HG03060 (cell line): ENCODE data around the gene CCDC141.

Experiments
- ATAC-seq: cut with Tn5 transposase; IDR thresholded peaks from one replicate; pipeline ENCODE4 v1.9.1; 2021; ENCODE audit warnings: low read depth, moderate number of reproducible peaks; ENCODE audit not compliant: unreplicated experiment

The CCDC141 gene

DNA sequence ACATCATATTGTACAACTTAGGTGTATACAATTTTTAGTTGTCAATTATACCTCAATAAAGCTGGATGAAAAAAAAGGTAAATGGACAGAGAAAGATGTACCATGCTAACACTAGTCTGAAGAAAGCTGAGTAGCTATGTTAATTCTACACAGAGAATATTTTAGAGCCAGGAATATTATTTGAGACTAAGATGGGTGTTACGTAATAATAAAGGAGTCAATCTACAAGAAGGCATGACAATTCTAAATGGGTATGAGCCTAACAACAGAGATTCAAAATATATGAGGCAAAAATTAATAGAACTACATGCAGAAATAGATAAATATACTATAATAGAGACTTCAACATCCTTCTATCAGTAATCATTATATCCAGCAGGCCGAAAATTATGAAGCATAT, 69.1 kb downstream of the CCDC141 start:
- no peak for ATAC-seq

DNA sequence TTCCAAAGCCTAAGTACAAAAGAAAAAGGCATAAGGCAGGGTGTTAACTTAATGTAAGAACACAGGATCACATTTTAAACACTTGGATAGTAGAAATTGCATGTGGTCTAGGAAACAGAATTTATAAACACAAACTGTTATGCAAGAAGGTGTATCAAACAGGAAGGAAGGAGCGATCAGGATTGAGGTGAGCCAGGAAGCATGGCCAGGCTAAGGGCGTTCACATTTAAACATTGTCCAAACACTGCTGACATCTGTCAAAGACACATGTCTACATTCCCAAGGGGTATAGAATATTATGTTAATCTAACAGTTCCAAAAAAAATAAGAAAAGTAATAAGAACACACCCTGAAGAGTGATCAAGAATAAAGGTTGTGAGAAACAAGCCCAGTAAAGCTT, 71.3 kb downstream of the CCDC141 start:
- ATAC-seq, result no peak

DNA sequence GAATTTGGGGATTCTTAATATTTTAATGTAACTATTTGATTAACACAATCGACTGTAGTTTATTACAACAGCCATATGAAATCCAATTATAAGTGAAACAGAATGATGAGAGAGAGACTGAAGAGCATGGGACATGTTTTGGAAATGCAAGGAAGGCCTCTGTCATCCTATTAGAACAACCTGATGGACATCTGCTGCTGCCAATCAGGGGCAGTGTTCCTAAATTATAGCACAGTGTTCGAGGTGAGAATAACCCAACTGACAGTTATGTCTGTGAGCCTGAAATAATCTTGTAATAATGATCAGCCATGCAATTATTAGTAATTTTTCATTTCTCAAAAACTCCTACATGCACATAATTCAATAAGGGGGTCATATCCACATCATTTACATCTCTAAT, 73.6 kb downstream of the CCDC141 start:
- no peak for ATAC-seq

DNA sequence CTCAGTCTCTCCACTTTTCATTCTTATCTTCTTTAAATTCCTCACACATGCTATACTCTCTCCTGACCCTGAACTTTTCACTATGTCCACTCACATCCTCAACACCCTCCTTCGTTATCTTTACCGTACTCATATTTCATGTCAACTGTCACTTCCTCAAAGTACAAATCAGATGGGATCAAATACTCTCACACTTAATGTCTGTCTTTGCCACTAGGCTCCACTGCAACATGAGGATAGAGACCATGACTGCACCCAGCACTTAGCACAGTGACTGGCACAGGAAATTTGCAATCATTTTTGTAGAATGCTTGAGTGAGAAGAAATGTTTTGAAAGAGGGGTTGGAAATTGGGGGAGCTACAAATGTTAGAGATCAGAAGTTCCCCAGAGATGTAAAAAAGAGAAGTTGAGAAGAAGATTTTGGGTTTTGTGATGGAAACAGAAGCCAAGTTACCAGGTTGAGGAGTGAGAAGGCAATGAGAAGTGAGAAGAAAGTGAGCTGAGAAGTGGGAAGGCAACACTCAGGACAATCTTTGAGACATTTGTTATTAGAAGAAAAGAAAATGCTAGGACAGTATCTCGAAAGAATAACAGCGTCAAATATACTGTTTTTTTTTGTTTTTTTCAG, 87.0 kb downstream of the CCDC141 start:
- ATAC-seq, result no peak

DNA sequence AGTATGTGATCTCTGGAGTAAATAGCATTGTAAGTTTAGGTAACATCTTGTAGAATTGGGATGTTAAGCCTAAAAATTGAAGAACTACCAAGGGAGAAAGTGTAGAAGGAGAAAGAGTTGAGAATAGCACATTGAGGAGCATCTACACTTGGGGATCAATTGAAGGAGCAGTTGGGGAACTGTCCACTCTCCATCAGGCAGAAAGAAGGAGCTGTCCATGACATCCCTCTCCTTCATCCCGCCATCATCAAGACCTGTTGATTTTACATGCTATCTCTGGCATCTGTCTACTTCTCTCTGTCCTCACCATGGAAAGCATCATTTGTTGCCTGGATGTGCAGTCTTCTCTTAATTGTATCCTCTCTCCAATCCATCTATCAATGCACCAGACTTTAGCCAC, 87.8 kb downstream of the CCDC141 start:
- no peak for ATAC-seq

DNA sequence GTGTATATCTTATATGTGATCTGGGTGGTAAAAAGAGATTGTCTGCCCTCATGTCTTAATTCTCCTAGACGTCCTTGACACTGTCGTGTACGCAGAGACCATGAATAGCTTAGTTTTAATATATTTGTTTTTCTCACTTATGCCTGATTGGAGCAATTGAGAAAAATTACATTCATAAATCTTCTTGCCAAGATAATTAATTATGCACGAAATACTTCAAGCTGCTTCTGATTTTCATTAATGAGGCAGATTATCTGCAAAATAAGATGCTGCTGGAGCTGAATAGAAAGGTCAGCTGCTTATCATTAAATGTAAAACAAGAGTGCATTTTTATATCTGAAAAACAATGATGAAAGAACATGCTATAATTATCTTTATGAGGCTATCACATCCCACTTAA, 95.9 kb downstream of the CCDC141 start:
- no peak for ATAC-seq

DNA sequence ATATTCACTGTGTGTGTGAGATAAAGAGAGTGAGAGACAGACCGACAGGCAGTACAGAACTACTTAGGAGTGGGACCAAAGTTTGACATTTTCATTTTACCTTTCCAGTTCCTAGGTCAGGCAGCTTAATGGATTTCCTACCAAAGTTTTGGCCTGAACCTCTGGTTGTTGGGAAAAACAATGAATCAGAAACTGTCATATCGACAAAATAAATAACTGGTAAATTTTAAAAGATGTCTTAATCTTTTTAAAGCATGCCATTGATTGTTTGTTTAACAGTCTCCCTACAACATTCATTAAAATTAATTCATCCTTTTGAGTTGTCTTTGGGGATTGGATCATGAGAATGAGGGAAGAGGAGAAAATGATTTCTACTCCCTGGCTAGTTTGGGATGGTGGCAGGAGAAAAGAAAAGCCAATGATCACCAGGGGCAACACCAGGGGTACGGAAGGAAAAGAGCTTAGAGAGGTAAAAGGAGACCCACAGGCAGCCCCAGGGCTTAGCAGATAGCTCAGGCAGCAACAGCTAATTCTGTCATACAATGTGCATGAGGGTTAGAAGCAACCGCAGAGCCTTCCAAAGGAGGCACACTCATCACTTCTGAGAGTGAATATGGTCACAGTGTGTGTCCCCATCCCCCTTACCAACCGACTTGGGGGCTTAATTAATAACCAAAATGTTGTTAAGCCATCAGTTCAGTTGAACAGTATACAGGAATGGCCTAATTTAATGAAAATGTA, 98.5 kb downstream of the CCDC141 start:
- ATAC-seq, result no peak

DNA sequence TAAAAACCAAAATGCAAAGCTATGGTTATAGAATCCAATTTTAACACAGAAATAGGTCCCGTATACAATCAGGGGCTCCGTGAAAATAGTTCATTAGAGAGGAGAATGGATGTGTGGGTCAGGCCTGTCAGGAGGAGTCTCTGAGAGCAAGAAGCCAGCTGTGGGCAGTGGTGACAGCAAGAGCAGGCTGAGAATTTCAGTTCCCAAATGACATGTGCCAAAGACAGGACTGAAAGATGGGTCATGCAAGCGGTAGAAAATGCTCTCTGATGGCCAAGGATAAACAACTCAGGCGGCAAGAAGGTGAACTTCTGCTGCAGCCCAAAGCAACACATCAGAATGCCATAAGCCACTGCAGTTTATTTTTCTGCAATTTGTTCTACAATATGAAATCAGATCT, 100.4 kb downstream of the CCDC141 start:
- no peak for ATAC-seq

DNA sequence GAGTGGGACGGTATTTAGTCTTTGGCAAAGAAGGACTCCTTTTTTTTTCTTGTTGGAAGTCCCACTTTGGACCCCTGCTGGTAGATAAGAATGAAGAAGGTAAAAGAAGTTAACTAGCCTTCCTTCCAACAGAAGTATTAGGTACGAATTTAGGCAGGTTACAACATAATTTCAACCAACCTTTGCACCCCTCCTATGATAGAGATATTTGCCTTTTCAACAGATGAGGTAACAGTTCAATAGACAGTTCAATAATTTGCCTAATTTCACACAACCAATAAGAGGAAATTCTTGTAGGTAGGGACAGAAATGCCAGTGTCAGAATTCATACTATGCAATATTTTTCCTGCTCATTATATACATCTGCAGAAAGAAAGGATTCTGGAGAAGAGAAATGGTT, 100.8 kb downstream of the CCDC141 start:
- ATAC-seq, result no peak

DNA sequence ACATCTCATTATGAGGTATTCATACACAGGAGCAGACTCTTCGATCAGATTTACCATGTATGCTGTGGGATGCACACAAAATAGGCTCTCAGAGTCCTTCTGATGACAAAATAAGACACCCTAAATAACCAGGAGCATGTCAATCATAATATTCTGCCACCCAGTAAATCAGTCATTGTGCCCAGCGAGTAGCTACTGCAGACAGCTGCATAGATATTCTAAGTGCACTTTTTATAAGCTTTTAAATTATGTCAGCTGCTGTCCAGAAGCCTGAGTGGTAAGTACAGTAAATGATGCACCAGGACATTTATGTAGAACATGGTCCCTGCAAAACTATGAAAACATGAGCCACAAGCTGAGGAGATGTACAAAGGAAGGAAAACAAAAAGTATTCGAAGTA, 102.9 kb downstream of the CCDC141 start:
- ATAC-seq, result no peak

DNA sequence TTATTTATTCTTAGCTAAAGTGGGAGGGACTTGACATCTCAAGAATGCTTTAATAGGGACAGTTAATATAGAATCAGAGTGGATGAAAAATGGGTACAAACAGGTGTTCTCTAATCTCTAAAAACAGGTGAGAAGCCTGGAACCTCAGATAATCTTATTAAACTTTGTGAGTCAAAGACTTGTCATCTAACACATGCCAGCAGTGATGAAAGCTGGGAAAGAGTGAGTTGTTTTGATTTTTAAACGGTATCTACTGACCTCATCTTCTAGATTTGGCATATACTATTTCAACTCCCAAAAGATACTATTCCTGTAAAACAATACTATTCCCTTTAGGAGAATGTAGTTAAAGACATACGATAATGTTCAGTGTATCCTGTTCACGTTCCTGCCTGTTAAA, 103.4 kb downstream of the CCDC141 start:
- ATAC-seq, result no peak

DNA sequence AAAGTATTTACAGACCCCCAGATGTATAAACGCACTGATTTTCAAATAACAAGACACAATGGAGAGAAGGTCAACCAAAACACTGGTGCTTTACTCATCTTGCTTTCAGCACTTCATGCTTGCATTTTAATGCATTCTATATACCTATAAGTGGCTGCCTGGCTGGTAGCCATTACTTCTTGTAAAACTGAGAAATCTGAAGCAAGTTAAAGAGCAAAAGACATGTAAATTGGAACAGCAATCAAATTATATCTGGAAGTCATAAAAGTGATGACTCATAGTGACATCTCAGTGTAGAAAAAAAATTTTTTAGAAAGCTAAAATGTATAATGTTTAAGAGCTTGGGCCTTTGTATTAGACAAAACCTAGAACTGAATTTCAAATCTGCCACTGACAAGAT, 106.2 kb downstream of the CCDC141 start:
- ATAC-seq, result no peak

DNA sequence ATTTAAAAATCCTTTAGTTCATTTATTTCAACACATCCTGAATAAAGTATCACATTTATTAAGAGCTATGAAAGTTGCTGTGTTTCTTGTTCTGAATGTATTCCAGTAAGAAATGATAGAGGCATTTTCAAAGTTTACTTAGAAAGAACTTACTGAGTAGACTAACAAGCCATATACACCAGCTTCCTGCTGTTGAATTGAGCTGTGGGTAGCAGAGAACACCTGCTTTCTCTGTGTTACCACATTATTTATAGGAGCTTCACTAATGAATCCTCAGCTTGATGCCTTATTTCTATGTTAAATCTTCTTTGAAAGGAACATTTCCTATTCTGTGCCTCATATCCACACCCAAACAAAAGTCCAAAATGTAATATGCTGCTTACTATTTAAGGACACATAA, 115.4 kb downstream of the CCDC141 start:
- ATAC-seq, result no peak

DNA sequence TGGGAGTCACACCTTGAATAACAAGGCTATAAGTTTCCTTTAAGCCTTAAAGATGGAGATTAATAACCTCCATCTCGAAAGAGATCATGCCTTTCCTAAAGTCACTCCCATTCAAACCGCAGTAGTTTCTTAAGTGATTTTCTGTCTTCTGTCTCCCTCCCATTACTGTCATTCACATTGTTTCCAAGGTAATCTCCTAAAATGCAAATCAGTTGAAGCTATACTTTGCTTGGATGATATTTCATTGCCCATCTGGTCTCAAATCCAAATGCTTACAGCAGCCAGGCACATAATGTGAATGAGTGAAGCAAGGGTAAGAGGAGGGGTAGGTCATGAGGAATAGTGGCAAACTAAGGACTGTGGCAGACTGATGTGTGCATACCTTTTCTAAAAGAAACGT, 116.4 kb downstream of the CCDC141 start:
- ATAC-seq, result no peak

DNA sequence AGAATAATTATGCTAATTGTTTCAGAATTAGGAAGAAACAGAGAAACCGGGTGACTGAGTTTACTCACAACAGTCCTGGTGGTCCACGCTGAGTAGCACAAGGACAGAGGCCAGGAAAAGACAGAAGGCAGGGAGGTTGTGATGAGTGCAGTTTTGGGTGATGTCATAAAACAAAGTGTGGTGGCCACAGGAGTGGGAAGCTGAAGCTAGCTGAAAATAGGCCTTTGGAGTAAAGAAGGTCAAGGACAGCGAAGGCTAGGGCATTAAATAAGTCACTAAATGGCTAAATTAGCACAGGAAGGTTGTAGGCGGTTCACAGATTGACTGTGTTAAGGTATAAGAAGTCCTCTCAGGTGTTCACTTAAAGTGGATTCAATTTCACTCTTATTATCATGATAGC, 121.9 kb downstream of the CCDC141 start:
- no peak for ATAC-seq

DNA sequence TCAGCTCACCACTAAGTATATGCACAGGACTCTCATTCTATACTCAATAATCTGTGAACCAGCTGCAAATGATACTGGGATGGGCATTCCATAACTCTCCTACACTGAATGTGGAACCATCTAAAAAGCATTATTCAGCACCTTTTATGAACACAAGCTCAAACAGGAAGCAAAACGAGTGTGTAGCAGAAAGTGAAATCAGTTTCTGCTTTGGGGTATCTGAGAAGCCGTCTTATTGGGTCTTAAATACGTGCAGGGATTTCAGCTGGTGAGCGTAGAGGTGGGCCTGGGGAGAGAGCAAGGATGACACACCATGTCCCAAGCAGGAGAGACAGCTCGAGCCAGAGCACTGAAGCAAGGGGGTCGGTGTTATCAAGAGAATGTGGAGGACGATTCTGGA, 122.8 kb downstream of the CCDC141 start:
- no peak for ATAC-seq

DNA sequence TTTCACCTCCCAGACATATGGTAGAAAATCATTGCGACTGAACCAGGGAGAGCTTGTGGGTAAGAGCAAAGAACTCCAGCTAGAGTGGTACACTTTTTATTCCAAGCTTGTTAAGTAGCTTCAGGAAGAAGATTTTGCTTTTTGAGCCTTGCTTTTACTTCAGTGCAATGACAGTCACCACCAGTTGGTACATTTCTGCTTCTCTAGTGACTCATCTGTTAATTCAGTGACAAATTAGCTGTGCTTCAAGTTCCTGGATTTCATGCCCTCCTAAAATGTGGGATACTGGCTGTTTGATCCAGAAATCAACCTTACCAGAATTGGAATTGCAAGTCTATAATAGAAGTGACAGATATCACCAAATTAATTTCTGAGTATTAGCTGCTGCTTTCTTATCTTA, 125.1 kb downstream of the CCDC141 start:
- ATAC-seq, result no peak

DNA sequence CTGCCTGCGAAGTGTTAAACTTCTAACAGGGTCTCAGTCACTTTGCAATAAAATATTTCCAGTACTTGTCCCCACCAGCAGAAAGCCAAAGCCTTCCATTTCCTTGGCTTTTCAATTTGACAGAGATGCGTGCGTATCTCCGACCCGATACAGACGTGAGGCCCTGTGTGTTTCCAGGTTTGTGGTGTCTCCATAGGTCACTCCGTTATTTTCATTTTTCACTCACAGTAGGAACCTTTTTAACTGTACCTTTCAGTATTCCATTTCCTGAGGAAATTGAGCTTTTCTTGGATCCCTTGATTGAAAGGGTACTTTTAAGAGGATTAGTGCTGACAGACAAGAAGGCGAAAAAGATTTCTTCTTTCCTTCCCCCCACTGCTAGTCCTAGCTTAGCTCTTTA, 126.4 kb downstream of the CCDC141 start:
- ATAC-seq, result no peak

DNA sequence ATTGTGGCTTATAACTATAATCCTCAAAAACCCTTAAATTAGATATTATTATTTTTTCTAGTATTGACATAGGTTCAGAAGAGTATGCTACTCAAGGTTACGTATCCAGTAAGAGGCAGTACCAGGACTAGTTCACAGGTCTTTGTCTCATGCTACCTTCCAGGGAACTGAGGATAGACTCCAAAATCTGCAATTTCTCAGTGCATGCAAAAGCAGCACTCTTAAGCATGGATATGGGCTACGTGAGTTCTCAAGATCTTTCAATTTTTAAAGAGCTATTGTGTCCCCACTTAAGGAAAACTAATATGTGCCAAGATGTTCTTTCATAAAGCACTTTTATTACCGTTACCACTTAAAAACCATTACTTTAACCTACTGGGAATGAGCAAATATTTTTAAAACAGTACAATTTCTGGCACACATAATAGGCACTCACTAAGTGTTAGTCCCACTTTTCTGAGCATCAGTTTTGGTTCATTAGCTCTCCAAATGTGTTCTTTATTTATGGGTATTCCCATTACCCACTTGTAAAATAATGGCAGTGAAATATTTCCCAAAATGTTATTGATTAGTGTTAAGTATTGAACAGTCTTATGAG, 128.9 kb downstream of the CCDC141 start:
- no peak for ATAC-seq

DNA sequence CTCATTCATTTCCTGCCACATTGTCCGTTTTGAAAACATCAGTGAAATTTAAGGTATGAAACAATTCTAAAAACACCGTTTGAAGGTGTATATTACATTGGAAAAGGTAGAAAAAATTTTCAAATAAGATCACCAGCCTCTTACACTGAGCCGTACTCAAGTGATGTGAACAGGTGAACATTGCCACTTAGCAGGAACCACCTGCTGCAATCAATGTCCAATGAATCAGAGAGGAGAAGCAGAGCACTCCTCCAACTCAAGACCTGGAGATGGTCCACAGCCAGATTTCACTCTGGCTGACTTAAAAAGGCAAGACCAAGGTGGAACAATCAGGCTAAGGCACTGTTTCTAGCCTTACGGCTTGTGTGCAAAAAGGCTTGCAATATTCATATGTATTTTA, 132.4 kb downstream of the CCDC141 start:
- no peak for ATAC-seq

DNA sequence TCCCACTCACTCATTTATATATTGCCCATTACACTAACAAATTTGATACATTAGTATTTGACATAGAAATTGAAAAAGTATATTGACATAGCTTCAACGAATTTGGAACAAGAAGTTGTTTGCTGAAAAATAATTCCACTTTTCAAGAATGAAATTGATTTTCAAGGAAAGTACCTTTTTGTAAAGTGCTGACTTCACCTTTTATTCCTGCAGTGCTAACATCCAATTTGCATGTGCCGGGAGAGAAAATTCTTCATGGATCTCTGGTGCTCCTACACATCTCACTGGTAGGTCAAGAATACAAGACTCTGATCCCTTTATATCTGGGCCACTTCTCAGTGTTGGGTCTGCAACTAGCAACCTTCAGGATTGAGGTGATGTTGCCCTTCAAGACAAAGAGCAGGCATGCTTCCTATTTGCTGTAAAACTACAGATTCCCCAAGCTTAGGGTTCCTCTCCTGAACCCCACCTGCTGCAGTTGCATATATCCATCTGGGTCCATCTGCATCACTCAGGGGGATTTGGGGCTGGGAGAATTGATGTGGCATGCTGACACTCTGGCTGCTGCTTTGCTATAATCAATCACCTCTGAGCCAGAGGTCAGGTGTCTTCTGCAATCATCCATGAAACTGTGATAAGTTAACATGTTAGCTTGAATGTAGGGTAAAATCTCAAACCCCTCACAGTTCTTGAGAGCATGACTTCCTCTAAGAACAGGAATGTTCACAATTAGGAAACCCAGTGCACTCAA, 134.3 kb downstream of the CCDC141 start:
- ATAC-seq, result no peak
